Measurements from ENCODE around the gene PLEKHO1.

- no peak for TF ChIP-seq CTCF (IDR thresholded peaks at IDR 0.05)
- TF ChIP-seq, protein P1, sequence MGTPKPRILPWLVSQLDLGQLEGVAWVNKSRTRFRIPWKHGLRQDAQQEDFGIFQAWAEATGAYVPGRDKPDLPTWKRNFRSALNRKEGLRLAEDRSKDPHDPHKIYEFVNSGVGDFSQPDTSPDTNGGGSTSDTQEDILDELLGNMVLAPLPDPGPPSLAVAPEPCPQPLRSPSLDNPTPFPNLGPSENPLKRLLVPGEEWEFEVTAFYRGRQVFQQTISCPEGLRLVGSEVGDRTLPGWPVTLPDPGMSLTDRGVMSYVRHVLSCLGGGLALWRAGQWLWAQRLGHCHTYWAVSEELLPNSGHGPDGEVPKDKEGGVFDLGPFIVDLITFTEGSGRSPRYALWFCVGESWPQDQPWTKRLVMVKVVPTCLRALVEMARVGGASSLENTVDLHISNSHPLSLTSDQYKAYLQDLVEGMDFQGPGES (IDR thresholded peaks at IDR 0.05; ENCODE audit: low read depth, low read length): no peak
- TF ChIP-seq REST (IDR thresholded peaks at IDR 0.05; ENCODE audit: low read depth, low read length): no peak
- TF ChIP-seq EZH2phosphoT487 (IDR thresholded peaks at IDR 0.05; ENCODE audit: borderline replicate concordance, low read depth): no peak
- no peak for TF ChIP-seq RCOR1 (IDR thresholded peaks at IDR 0.05; ENCODE audit: low read length)
These were observed 46.7 kb downstream of the PLEKHO1 start for GRCh38 chr1:150196417-150196816.
